Psoas muscle (tissue), 8 donors: Measurements from ENCODE around the gene SCGB1D2. TPM values are rescaled to one million over a fixed set of nuclear protein-coding genes. Genes with fewer than 3 reads are reported as not detected.

ENCODE experiments used
- ATAC-seq, 4 donors: fragments of 200-7000 bp; cut with Tn5 transposase; one replicate each; pipeline ENCODE4 v1.9.1; 2020; ENCODE audit warnings: moderate library complexity in 3 of 4, mild to moderate bottlenecking in 2 of 4
- DNase-seq, 2 donors: peaks; one replicate each; pipeline ENCODE4 v3.0.0-alpha.2; 2020
- H3K27ac ChIP-seq: fragments of 200-600 bp; one replicate; pipeline ENCODE4 v1.8.0; 2022
- H3K27me3 ChIP-seq, 3 donors: fragments of 200-600 bp in 1 of 3; one replicate each; pipeline versions ENCODE4 v1.6.1 to v1.8.0; 2013 to 2022; ENCODE audit warnings: low read length in 2 of 3, mild to moderate bottlenecking in 2 of 3, moderate library complexity in 1 of 3; ENCODE audit not compliant: insufficient read depth in 3 of 3
- H3K36me3 ChIP-seq, 2 donors: fragments of 200-600 bp in 1 of 2; one replicate each; pipeline versions ENCODE4 v1.6.1 to v1.8.0; 2013 to 2022; ENCODE audit warnings: low read depth in 1 of 2, mild to moderate bottlenecking in 1 of 2, moderate library complexity in 1 of 2; ENCODE audit not compliant: insufficient read depth in 1 of 2
- H3K4me1 ChIP-seq: fragments of 200-600 bp; one replicate; pipeline ENCODE4 v1.8.0; 2022
- H3K4me3 ChIP-seq: fragments of 200-600 bp; one replicate; pipeline ENCODE4 v1.8.0; 2022; ENCODE audit warnings: mild to moderate bottlenecking
- H3K9me3 ChIP-seq: fragments of 200-600 bp; one replicate; pipeline ENCODE4 v1.8.0; 2022
- CTCF ChIP-seq: fragments of 200-600 bp; IDR thresholded peaks from one replicate; pipeline ENCODE4 v1.8.0; 2022; ENCODE audit warnings: antibody characterized with exemption
- WGBS, 3 donors: extraction: QIAGEN DNeasy Blood & Tissue Kit; methylation state at CpG; one replicate each; pipeline versions ENCODE4 v1.1.6 to v1.1.7; 2013; 5-methylcytosine and 5-hydroxymethylcytosine counted together
- intact Hi-C, 2 donors: fragments of 100-400 bp; cut with DNase I; formaldehyde crosslinking; loops; one replicate each; pipeline versions ENCODE4 v1.11.0 to v1.14.2; 2022
- polyA plus RNA-seq, 3 donors: library from polyadenylated mRNA; stranded (reverse); fragments of 200-250 nt; gene quantifications; one replicate each; pipeline ENCODE4 v1.2.3, GENCODE V29; 2013
- total RNA-seq, 4 donors: library from RNA; stranded (reverse); fragmentation: NEBNext Ultra II Directional in 2 of 4; extraction: Animal tissue kit (Norgen Biotek cat#: 25700) in 2 of 4; gene quantifications; one replicate each; pipeline versions ENCODE4 v1.2.1 to v1.2.4, GENCODE V29; 2021 to 2023
- donor health status: healthy with polysubstance abuse.
- donor health status: DM: no; HTN: no; CAD: no; lungs with moderate emphysema.
- donor health status: Bipolar disorder and iron deficiency.
- donor health status: healthy.
- donor health status: DM: yes; HTN: yes; CAD: no.
- donor health status: DM: no; HTN: no; CAD: no.
- donor health status: DM: no; HTN: no; CAD: no.
- donor health status: DM: yes; HTN: yes; CAD: no.

The SCGB1D2 gene
- total and polyA plus RNA-seq, 7 donors: 0.67 to 8.8 (median 1.3) TPM; not detected in 1

GRCh38 chr11:62273789-62274275, 31.8 kb downstream of the SCGB1D2 start:
- no peaks in the 10 kb centered on the region for H3K9me3 ChIP-seq
- no peak for DNase-seq
- 73 to 77% (median 76%) methylated on average over 7 of the region's 7 CpGs for WGBS, 3 donors
- H3K4me3 ChIP-seq: no peak overlapping the region
- H3K36me3 ChIP-seq: no peaks in the 10 kb centered on the region
- no peak overlapping the region for H3K27ac ChIP-seq
- ATAC-seq: no peak
- no peaks in the 10 kb centered on the region for H3K4me1 ChIP-seq
- H3K27me3 ChIP-seq: peaks cover 0 to 7% (median 0%) of the 10 kb centered on the region in 3 donors
- no peak for TF ChIP-seq CTCF
- intact Hi-C loops: no loop called here

GRCh38 chr11:62280452-62280851, 38.4 kb downstream of the SCGB1D2 start:
- Histone ChIP-seq H3K4me3 (no peak overlapping the region), H3K27ac (no peak overlapping the region), H3K9me3 (no peaks in the 10 kb centered on the region), H3K4me1 (no peaks in the 10 kb centered on the region), H3K36me3 (no peaks in the 10 kb centered on the region), H3K27me3 (no peaks in the 10 kb centered on the region)
- intact Hi-C loops: no loop called here
- DNase-seq (no peak), ATAC-seq (no peak)
- TF ChIP-seq CTCF: no peak

Other genes with a start within 250 kb of the SCGB1D2 start
- gene INCENP, start 118.2 kb upstream of the SCGB1D2 start, total RNA-seq: 10 to 100 TPM; 11.0 to 20.1 (median 12.5) TPM
- 10 to 100 TPM in 1 of 3 donors, 1 to 10 TPM in 2; 4.8 to 19.0 (median 4.9) TPM for gene INCENP, start 118.2 kb upstream of the SCGB1D2 start, polyA plus RNA-seq
- not detected for gene SCGB1D1, start 52.0 kb upstream of the SCGB1D2 start, total RNA-seq
- gene SCGB1D1, start 52.0 kb upstream of the SCGB1D2 start, polyA plus RNA-seq: not detected
- gene SCGB2A1, start 33.6 kb upstream of the SCGB1D2 start, total RNA-seq: not detected
- gene SCGB2A1, start 33.6 kb upstream of the SCGB1D2 start, polyA plus RNA-seq: not detected
- gene SCGB2A2, start 27.9 kb downstream of the SCGB1D2 start, total RNA-seq: not detected
- gene SCGB2A2, start 27.9 kb downstream of the SCGB1D2 start, polyA plus RNA-seq: under 1 TPM in 1 of 3 donors, not detected in 2; 0.59 TPM
- gene SCGB1D4, start 56.8 kb downstream of the SCGB1D2 start, total RNA-seq: not detected
- not detected for gene SCGB1D4, start 56.8 kb downstream of the SCGB1D2 start, polyA plus RNA-seq
- 10 to 100 TPM in 1 of 4 donors, 1 to 10 TPM in 3; 2.2 to 15.0 (median 6.0) TPM for gene ASRGL1, start 95.2 kb downstream of the SCGB1D2 start, total RNA-seq
- 1 to 10 TPM; 3.1 to 5.5 (median 3.6) TPM for gene ASRGL1, start 95.2 kb downstream of the SCGB1D2 start, polyA plus RNA-seq
- not detected for gene SCGB1A1, start 176.8 kb downstream of the SCGB1D2 start, total RNA-seq
- under 1 TPM in 1 of 3 donors, not detected in 2; 0.35 TPM for gene SCGB1A1, start 176.8 kb downstream of the SCGB1D2 start, polyA plus RNA-seq